C4-2B (cell line): ENCODE measurements around the gene BRPF1.
A peak's percentile ranks its signal among the peaks of the same experiment; 100 is the strongest.

Source experiments
- H3K27ac ChIP-seq: fragments of 450-650 bp; 2 replicates; pipeline ENCODE4 v1.5.1; 2017
- ZFX ChIP-seq: fragments of 450-650 bp; IDR thresholded peaks from 2 replicates; pipeline ENCODE4 v1.6.1; 2017
- TF ChIP-seq, protein P1 (sequence below): fragments of 450-650 bp; conservative IDR thresholded peaks from 2 replicates; pipeline ENCODE4 v1.5.1; 2017; ENCODE audit warnings: mild to moderate bottlenecking

The BRPF1 gene

GRCh38 chr3:9769426-9770275 lies 38.1 kb downstream of the BRPF1 start, which contains the start of gene CAMK1:
TSS of gene CAMK1 (minus strand) at chr3:9769947. CDS start at chr3:9767749, 2,198 bp downstream.
- peak; percentile 81 for TF ChIP-seq ZFX
- TF ChIP-seq, protein P1, sequence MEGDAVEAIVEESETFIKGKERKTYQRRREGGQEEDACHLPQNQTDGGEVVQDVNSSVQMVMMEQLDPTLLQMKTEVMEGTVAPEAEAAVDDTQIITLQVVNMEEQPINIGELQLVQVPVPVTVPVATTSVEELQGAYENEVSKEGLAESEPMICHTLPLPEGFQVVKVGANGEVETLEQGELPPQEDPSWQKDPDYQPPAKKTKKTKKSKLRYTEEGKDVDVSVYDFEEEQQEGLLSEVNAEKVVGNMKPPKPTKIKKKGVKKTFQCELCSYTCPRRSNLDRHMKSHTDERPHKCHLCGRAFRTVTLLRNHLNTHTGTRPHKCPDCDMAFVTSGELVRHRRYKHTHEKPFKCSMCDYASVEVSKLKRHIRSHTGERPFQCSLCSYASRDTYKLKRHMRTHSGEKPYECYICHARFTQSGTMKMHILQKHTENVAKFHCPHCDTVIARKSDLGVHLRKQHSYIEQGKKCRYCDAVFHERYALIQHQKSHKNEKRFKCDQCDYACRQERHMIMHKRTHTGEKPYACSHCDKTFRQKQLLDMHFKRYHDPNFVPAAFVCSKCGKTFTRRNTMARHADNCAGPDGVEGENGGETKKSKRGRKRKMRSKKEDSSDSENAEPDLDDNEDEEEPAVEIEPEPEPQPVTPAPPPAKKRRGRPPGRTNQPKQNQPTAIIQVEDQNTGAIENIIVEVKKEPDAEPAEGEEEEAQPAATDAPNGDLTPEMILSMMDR = no peak
- peak within 1 kb of the TSS; percentile 88 for H3K27ac ChIP-seq

- TF ChIP-seq, protein P1 = no peak
- TF ChIP-seq ZFX = no peak
- H3K27ac ChIP-seq = peak overlapping the region; percentile 88
These were observed 38.8 kb downstream of the BRPF1 start for GRCh38 chr3:9770276-9770812.

DNA sequence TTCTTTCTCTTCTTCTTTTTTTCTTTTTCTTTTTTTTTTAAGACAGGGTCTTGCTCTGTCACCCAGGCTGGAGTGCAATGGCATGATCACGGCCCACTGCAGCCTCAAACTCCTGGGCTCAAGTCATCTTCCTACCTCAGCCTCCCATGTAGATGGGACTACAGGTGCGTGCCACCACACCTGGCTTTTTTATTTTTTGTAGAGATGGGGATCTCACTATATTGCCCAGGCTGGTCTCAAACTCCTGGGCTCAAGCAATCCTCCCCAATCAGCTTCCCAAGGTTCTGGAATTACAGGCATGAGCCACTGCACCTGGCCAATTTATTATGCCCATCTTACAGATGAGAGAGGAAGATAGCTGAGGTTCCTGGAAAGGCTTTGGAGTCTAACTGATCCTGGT lies 39.5 kb downstream of the BRPF1 start:
- peak overlapping the region; percentile 88 for H3K27ac ChIP-seq

DNA sequence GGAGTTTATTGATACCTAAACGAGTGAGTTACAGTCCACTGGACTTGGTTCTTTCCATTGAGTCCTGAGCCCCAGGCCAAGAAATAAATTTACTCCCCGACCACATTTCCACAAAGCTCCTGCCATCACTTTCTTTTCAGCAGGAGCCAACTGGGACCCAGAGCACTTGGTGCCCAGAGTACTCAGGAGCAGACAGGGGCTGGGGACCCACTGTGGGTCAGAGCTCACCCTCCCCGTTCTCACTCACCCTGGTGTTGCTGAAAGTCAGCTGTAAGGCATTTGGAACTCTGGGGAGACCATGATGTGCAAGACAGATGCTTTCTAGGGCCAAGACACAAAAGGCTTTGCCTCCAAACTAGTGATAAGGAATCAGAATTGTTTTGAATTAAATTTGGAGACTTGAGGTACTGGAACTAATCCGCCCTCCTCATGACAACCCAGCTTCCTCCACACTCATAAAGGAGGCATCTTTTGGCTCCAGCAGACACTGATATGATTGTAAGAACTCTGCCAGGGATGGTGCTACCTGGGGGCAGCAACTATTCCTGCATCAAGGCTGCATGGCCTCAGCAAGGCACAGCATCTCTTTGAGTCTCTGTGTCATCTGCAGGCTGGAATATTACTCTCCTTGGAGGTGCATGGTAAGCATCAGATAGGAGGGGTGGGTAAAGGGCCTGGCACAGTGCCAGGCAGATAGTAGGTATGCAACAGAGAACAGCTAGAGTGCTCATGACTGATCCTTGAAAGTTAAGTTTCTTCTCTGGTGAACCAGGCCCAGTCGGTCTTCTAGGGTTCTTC lies 45.6 kb downstream of the BRPF1 start:
- TF ChIP-seq, protein P1 = no peak
- TF ChIP-seq ZFX = no peak
- no peak overlapping the region for H3K27ac ChIP-seq

DNA sequence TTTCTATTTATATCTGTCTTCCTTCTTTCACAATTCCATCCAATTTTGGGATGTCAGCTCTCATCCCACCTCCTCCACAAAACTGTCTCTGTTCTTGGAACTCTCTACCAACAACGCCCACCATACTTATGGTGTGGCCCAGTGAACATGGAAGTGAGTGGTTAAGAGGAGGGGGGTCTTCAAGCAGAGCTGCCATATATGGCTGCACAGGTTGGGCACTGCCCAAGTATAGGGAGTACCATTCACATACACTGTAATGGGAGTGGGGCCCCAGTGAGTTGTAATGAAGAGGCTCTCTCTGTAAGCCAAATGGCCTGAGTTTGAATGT lies 46.1 kb downstream of the BRPF1 start:
- TF ChIP-seq, protein P1 = no peak
- TF ChIP-seq ZFX = no peak

GRCh38 chr3:9778143-9779074 lies 46.9 kb downstream of the BRPF1 start:
- H3K27ac ChIP-seq = no peak overlapping the region
- no peak for TF ChIP-seq ZFX
- TF ChIP-seq, protein P1 = no peak

More for the DNA sequence above, 46.1 kb downstream of the BRPF1 start:
- H3K27ac ChIP-seq = no peak overlapping the region

DNA sequence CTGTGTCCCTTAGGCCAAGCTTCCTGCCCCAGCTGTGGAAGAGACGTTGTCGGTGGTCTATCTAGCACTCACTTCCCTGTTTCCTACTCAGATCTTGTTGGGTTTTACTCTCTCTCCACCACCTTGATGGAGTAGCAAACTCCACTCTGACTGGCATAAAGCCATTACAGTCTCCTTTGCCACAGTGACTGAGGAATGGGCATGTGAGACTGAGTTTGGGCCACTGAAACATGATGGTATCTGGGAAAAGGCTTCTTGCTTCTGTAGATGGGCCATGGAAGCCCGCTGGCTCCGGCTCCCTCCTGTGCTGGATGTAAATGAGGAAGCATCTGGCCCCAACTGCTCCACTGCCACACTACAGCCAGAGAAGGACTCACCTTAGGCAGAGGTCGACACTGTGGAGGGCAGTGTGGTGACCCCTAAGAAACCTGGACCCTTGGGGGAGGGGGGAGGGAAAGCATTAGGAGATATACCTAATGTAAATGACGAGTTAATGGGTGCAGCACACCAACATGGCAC lies 47.6 kb downstream of the BRPF1 start:
- TF ChIP-seq ZFX = no peak
- TF ChIP-seq, protein P1 = no peak
- H3K27ac ChIP-seq = no peak overlapping the region
